GM18511 (cell line): ENCODE results near the gene OSCAR.

Source experiments
- ATAC-seq: cut with Tn5 transposase; IDR thresholded peaks from one replicate; pipeline ENCODE4 v1.9.1; 2021; ENCODE audit warnings: mild to moderate bottlenecking, moderate library complexity; ENCODE audit not compliant: unreplicated experiment

OSCAR gene

GRCh38 chr19:54100561-54100960 is at the start of gene OSCAR:
Gene OSCAR, minus strand, starts transcription at chr19:54100803. Its CDS starts 11 bp downstream, at chr19:54100792.
- no peak for ATAC-seq

- no peak for ATAC-seq
Measured at GRCh38 chr19:54149021-54149812, 48.6 kb upstream of the OSCAR start.

GRCh38 chr19:54148158-54148557 is 47.6 kb upstream of the OSCAR start:
- ATAC-seq: no peak

GRCh38 chr19:54147676-54148075 is 47.1 kb upstream of the OSCAR start:
- ATAC-seq: no peak

- no peak for ATAC-seq
Measured at GRCh38 chr19:54145541-54146158, 45.0 kb upstream of the OSCAR start.

GRCh38 chr19:54142166-54142780 is 41.7 kb upstream of the OSCAR start:
- no peak for ATAC-seq

GRCh38 chr19:54141356-54141755 is 40.8 kb upstream of the OSCAR start:
- no peak for ATAC-seq

GRCh38 chr19:54138489-54139256 is 38.1 kb upstream of the OSCAR start:
- ATAC-seq: no peak

- ATAC-seq: no peak
Measured at GRCh38 chr19:54137699-54138488, 37.3 kb upstream of the OSCAR start, which contains the start of gene CNOT3. Gene CNOT3, plus strand, starts transcription at chr19:54137762. Its CDS starts 5,217 bp downstream, at chr19:54142979.

GRCh38 chr19:54136864-54137698 is 36.5 kb upstream of the OSCAR start:
- peak; percentile 82 for ATAC-seq

- no peak for ATAC-seq
Measured at GRCh38 chr19:54136086-54136863, 35.7 kb upstream of the OSCAR start.

GRCh38 chr19:54133957-54134590 is 33.5 kb upstream of the OSCAR start:
- no peak for ATAC-seq

- no peak for ATAC-seq
Measured at GRCh38 chr19:54133312-54133956, 32.8 kb upstream of the OSCAR start.

- ATAC-seq: no peak
Measured at GRCh38 chr19:54129617-54129996, 29.0 kb upstream of the OSCAR start.

GRCh38 chr19:54128796-54129616 is 28.4 kb upstream of the OSCAR start:
- ATAC-seq: no peak

GRCh38 chr19:54128441-54128725 is 27.8 kb upstream of the OSCAR start:
- ATAC-seq: no peak
